ENCODE data around the gene CPO. TPM values are rescaled to one million over a fixed set of nuclear protein-coding genes. Genes with fewer than 3 reads are reported as not detected.

Gene CPO
- total and polyA plus RNA-seq, 2 experiments from 2014 or later, result not detected

GRCh38 chr2:206990360-206990759, 51.0 kb downstream of the CPO start:
- DNase-seq (ENCODE audit: low spot score), result no peak
- TF ChIP-seq CTCF (IDR thresholded peaks at IDR 0.05; ENCODE audit: poor library complexity) (no peak), EZH2 (IDR thresholded peaks at IDR 0.05; ENCODE audit: borderline replicate concordance) (no peak), EZH2phosphoT487 (IDR thresholded peaks at IDR 0.05; ENCODE audit: low read depth, severe bottlenecking, unreplicated experiment) (no peak)
- no peak overlapping the region for H3K27ac ChIP-seq
- no peaks in the 10 kb centered on the region for H4K20me1 ChIP-seq (ENCODE audit: insufficient read depth, poor library complexity, severe bottlenecking)
- no peak overlapping the region for H3K4me2 ChIP-seq
- no peaks in the 10 kb centered on the region for H3K9me2 ChIP-seq (replicated peaks; ENCODE audit: insufficient read depth)
- H2AFZ ChIP-seq, result no peak overlapping the region
- H3K36me3 ChIP-seq (replicated peaks; ENCODE audit: insufficient read depth, low read depth), result no peaks in the 10 kb centered on the region
- no peaks in the 10 kb centered on the region for H3K27me3 ChIP-seq
- WGBS (ENCODE audit: low lambda C conversion rate, missing lambda C conversion rate), result 55% methylated on average over 4 of the region's 4 CpGs
- no peaks in the 10 kb centered on the region for H3K4me1 ChIP-seq (ENCODE audit: insufficient read depth)
- no peaks in the 10 kb centered on the region for H3K9me3 ChIP-seq (ENCODE audit: low read depth)
- no peaks in the 10 kb centered on the region for H3K79me2 ChIP-seq
- H3K4me3 ChIP-seq, result no peak overlapping the region

GRCh38 chr2:206991070-206991469, 51.8 kb downstream of the CPO start:
- no peak for TF ChIP-seq CTCF (IDR thresholded peaks at IDR 0.05; ENCODE audit: poor library complexity)
- no peak for TF ChIP-seq EZH2 (IDR thresholded peaks at IDR 0.05; ENCODE audit: borderline replicate concordance)
- no peak for TF ChIP-seq EZH2phosphoT487 (IDR thresholded peaks at IDR 0.05; ENCODE audit: low read depth, severe bottlenecking, unreplicated experiment)

GRCh38 chr2:206993396-206993911, 54.1 kb downstream of the CPO start:
- H3K79me2 ChIP-seq, result no peaks in the 10 kb centered on the region
- no peak overlapping the region for H3K4me3 ChIP-seq
- 79% methylated on average over 2 of the region's 2 CpGs for WGBS (ENCODE audit: low lambda C conversion rate, missing lambda C conversion rate)
- no peaks in the 10 kb centered on the region for H3K27me3 ChIP-seq
- H3K27ac ChIP-seq, result no peak overlapping the region
- no peaks in the 10 kb centered on the region for H3K36me3 ChIP-seq (replicated peaks; ENCODE audit: insufficient read depth, low read depth)
- no peak overlapping the region for H2AFZ ChIP-seq
- DNase-seq (ENCODE audit: low spot score), result no peak
- H3K4me2 ChIP-seq, result no peak overlapping the region
- no peaks in the 10 kb centered on the region for H4K20me1 ChIP-seq (ENCODE audit: insufficient read depth, poor library complexity, severe bottlenecking)
- no peaks in the 10 kb centered on the region for H3K4me1 ChIP-seq (ENCODE audit: insufficient read depth)
- no peak for TF ChIP-seq CTCF (IDR thresholded peaks at IDR 0.05; ENCODE audit: poor library complexity)
- no peak for TF ChIP-seq EZH2phosphoT487 (IDR thresholded peaks at IDR 0.05; ENCODE audit: low read depth, severe bottlenecking, unreplicated experiment)
- no peak for TF ChIP-seq EZH2 (IDR thresholded peaks at IDR 0.05; ENCODE audit: borderline replicate concordance)
- H3K9me3 ChIP-seq (ENCODE audit: low read depth), result no peaks in the 10 kb centered on the region
- H3K9me2 ChIP-seq (replicated peaks; ENCODE audit: insufficient read depth), result no peaks in the 10 kb centered on the region

More at GRCh38 chr2:206991070-206991469, 51.8 kb downstream of the CPO start:
- Histone ChIP-seq H2AFZ (no peak overlapping the region), H3K4me3 (no peak overlapping the region), H3K27ac (no peak overlapping the region), H3K9me3 (ENCODE audit: low read depth) (no peaks in the 10 kb centered on the region), H3K79me2 (no peaks in the 10 kb centered on the region), H4K20me1 (ENCODE audit: insufficient read depth, poor library complexity, severe bottlenecking) (no peaks in the 10 kb centered on the region), H3K4me2 (no peak overlapping the region), H3K36me3 (replicated peaks; ENCODE audit: insufficient read depth, low read depth) (no peaks in the 10 kb centered on the region), H3K4me1 (ENCODE audit: insufficient read depth) (no peaks in the 10 kb centered on the region), H3K27me3 (no peaks in the 10 kb centered on the region), H3K9me2 (replicated peaks; ENCODE audit: insufficient read depth) (no peaks in the 10 kb centered on the region)
- 94% methylated on average over 2 of the region's 2 CpGs for WGBS (ENCODE audit: low lambda C conversion rate, missing lambda C conversion rate)
- DNase-seq (ENCODE audit: low spot score), result no peak
